ENCODE data around the gene SLC35B1. TPM values are rescaled to one million over a fixed set of nuclear protein-coding genes. Genes with fewer than 3 reads are reported as not detected.
"Not testable (repeated sequence)": the region's sequence is repeated elsewhere in the genome, so short reads cannot be mapped to it uniquely, and the experiment has no call there.

Gene SLC35B1
- total RNA-seq, 3 donors from 2014 or later (not counting 1 experiment from before 2014, with no cell fraction given) = 74.0 to 121 (median 90.2) TPM

GRCh38 chr17:49728425-49728824 lies 20.7 kb upstream of the SLC35B1 start:
- no peak overlapping the region for H3K27ac ChIP-seq (ENCODE audit: low read length)
- peaks cover 64% of the 10 kb centered on the region for H3K4me1 ChIP-seq (ENCODE audit: control insufficient read depth, insufficient read depth, low read length)
- H3K36me3 Mint-ChIP-seq = peaks cover 18% of the 10 kb centered on the region
- no peaks in the 10 kb centered on the region for H3K27me3 Mint-ChIP-seq (ENCODE audit: low read depth in 2 of 2)
- peak overlapping the region; percentile 66 to 81 for H3K27ac Mint-ChIP-seq
- no peaks in the 10 kb centered on the region for H3K27me3 ChIP-seq (ENCODE audit: control insufficient read depth, insufficient read depth, low read length)
- no peak overlapping the region for H3K4me3 ChIP-seq (ENCODE audit: low read length)
- H3K4me1 Mint-ChIP-seq = peaks cover 57 to 69% of the 10 kb centered on the region in 2 donors
- H3K9me3 Mint-ChIP-seq = peaks cover 0 to 3% of the 10 kb centered on the region in 2 donors
- DNase-seq = no peak
- no peak for ATAC-seq
- 43% methylated on average over 5 of the region's 5 CpGs for WGBS (ENCODE audit: insufficient coverage)
- H3K9me3 ChIP-seq (ENCODE audit: control insufficient read depth, insufficient read depth, low read length) = no peaks in the 10 kb centered on the region
- TF ChIP-seq CTCF (IDR thresholded peaks at IDR 0.05) = no peak
- intact Hi-C loops (cut with micrococcal nuclease) = no loop called here
- peaks cover 70% of the 10 kb centered on the region for H3K36me3 ChIP-seq (ENCODE audit: control insufficient read depth, insufficient read depth, low read length)
- no peak overlapping the region for H3K4me3 Mint-ChIP-seq

GRCh38 chr17:49727380-49727779 lies 19.6 kb upstream of the SLC35B1 start:
- no peak for TF ChIP-seq CTCF (IDR thresholded peaks at IDR 0.05)
- Histone ChIP-seq H3K4me3 (ENCODE audit: low read length) (no peak overlapping the region), H3K4me1 (ENCODE audit: control insufficient read depth, insufficient read depth, low read length) (peaks cover 68% of the 10 kb centered on the region), H3K9me3 (ENCODE audit: control insufficient read depth, insufficient read depth, low read length) (no peaks in the 10 kb centered on the region), H3K27ac (ENCODE audit: low read length) (no peak overlapping the region), H3K27me3 (ENCODE audit: control insufficient read depth, insufficient read depth, low read length) (no peaks in the 10 kb centered on the region), H3K36me3 (ENCODE audit: control insufficient read depth, insufficient read depth, low read length) (peaks cover 72% of the 10 kb centered on the region)
- no peaks in the 10 kb centered on the region for H3K27me3 Mint-ChIP-seq (ENCODE audit: low read depth in 2 of 2)
- H3K36me3 Mint-ChIP-seq = peaks cover 11% of the 10 kb centered on the region
- peak in 1 of 2 donors; percentile 4 for DNase-seq
- intact Hi-C loops (cut with micrococcal nuclease) = no loop called here
- H3K27ac Mint-ChIP-seq = no peak overlapping the region
- ATAC-seq = no peak
- peaks cover 0 to 3% of the 10 kb centered on the region in 2 donors for H3K9me3 Mint-ChIP-seq
- WGBS (ENCODE audit: insufficient coverage) = 94% methylated on average over 4 of the region's 4 CpGs
- H3K4me1 Mint-ChIP-seq = peaks cover 54 to 70% of the 10 kb centered on the region in 2 donors
- H3K4me3 Mint-ChIP-seq = no peak overlapping the region

GRCh38 chr17:49725452-49726130 lies 17.8 kb upstream of the SLC35B1 start:
- whole genome bisulfite sequencing (ENCODE audit: insufficient coverage) = 89% methylated on average over 7 of the region's 7 CpGs
- Mint-ChIP-seq H3K4me3 (no peak overlapping the region), H3K4me1 (peaks cover 46 to 66% of the 10 kb centered on the region in 2 donors), H3K27ac (peak overlapping the region; percentile 21 to 74), H3K9me3 (peaks cover 0 to 3% of the 10 kb centered on the region in 2 donors), H3K27me3 (ENCODE audit: low read depth in 2 of 2) (no peaks in the 10 kb centered on the region), H3K36me3 (peaks cover 11% of the 10 kb centered on the region)
- ATAC-seq (no peak), DNase-seq (no peak)
- no peak for TF ChIP-seq CTCF (IDR thresholded peaks at IDR 0.05)
- Histone ChIP-seq H3K9me3 (ENCODE audit: control insufficient read depth, insufficient read depth, low read length) (no peaks in the 10 kb centered on the region), H3K27ac (ENCODE audit: low read length) (no peak overlapping the region), H3K36me3 (ENCODE audit: control insufficient read depth, insufficient read depth, low read length) (peaks cover 71% of the 10 kb centered on the region), H3K27me3 (ENCODE audit: control insufficient read depth, insufficient read depth, low read length) (no peaks in the 10 kb centered on the region), H3K4me3 (ENCODE audit: low read length) (no peak overlapping the region), H3K4me1 (ENCODE audit: control insufficient read depth, insufficient read depth, low read length) (peaks cover 61% of the 10 kb centered on the region)
- intact Hi-C loops (cut with micrococcal nuclease) = no loop called here

GRCh38 chr17:49724552-49724951 lies 16.8 kb upstream of the SLC35B1 start:
- DNase-seq; H3K4me3 ChIP-seq (ENCODE audit: low read length); H3K27me3 Mint-ChIP-seq (ENCODE audit: low read depth in 2 of 2); H3K27ac ChIP-seq (ENCODE audit: low read length); H3K4me3 Mint-ChIP-seq; intact Hi-C loops (cut with micrococcal nuclease); H3K27me3 ChIP-seq (ENCODE audit: control insufficient read depth, insufficient read depth, low read length); H3K9me3 ChIP-seq (ENCODE audit: control insufficient read depth, insufficient read depth, low read length); H3K9me3 Mint-ChIP-seq; ATAC-seq: not testable (repeated sequence)
- Mint-ChIP-seq H3K36me3 (peaks cover 11% of the 10 kb centered on the region), H3K27ac (peak overlapping the region; percentile 21 to 74), H3K4me1 (peaks cover 38 to 59% of the 10 kb centered on the region in 2 donors)
- H3K4me1 ChIP-seq (ENCODE audit: control insufficient read depth, insufficient read depth, low read length) = peaks cover 52% of the 10 kb centered on the region
- WGBS (ENCODE audit: insufficient coverage) = 90% methylated on average over 6 of the region's 6 CpGs
- peaks cover 72% of the 10 kb centered on the region for H3K36me3 ChIP-seq (ENCODE audit: control insufficient read depth, insufficient read depth, low read length)
